Left lung (tissue), 10 donors: Measurements from ENCODE around the gene KIAA0232. TPM values are rescaled to one million over a fixed set of nuclear protein-coding genes. Genes with fewer than 3 reads are reported as not detected.
"Not testable (repeated sequence)": the region's sequence is repeated elsewhere in the genome, so short reads cannot be mapped to it uniquely, and the experiment has no call there.

Experiments used
- ATAC-seq: fragments of 200-7000 bp; cut with Tn5 transposase; one replicate; pipeline ENCODE4 v1.9.1; 2020; ENCODE audit warnings: moderate library complexity
- DNase-seq, 4 donors: peaks; one replicate each; pipeline ENCODE4 v3.0.0-alpha.2; 2013 to 2020
- H3K27ac ChIP-seq, 2 donors: fragments of 200-600 bp; sonication (generic) in 1 of 2; one replicate each; pipeline versions ENCODE4 v1.5.0 to v1.8.0; 2020 to 2021
- H3K27me3 ChIP-seq, 2 donors: fragments of 200-600 bp; sonication (generic) in 1 of 2; one replicate each; pipeline versions ENCODE4 v1.5.0 to v1.8.0; 2020 to 2021
- H3K36me3 ChIP-seq, 2 donors: fragments of 200-600 bp; sonication (generic) in 1 of 2; one replicate each; pipeline versions ENCODE4 v1.5.0 to v1.8.0; 2020 to 2021
- H3K4me1 ChIP-seq, 2 donors: fragments of 200-600 bp; one replicate each; pipeline ENCODE4 v1.8.0; 2021
- H3K4me3 ChIP-seq, 2 donors: fragments of 200-600 bp; sonication (generic) in 1 of 2; one replicate each; pipeline versions ENCODE4 v1.5.0 to v1.8.0; 2020 to 2021; ENCODE audit warnings: mild to moderate bottlenecking in 1 of 2
- H3K9me3 ChIP-seq, 2 donors: fragments of 200-600 bp; sonication (generic) in 1 of 2; one replicate each; pipeline versions ENCODE4 v1.5.0 to v1.8.0; 2020 to 2021
- intact Hi-C, 2 donors: fragments of 100-400 bp; cut with DNase I; formaldehyde crosslinking; loops; one replicate each; pipeline versions ENCODE4 v1.11.2 to v1.14.2; 2022
- polyA plus RNA-seq, 6 donors: library from polyadenylated mRNA; unstranded; fragments of 120-200 nt; gene quantifications; one replicate each; pipeline ENCODE4 v1.2.1, GENCODE V29; 2013; ENCODE audit not compliant: insufficient read length in 6 of 6
- total RNA-seq, 2 donors: library from RNA; stranded (reverse); fragmentation: NEBNext Ultra II Directional; extraction: Animal tissue kit (Norgen Biotek cat#: 25700); gene quantifications; one replicate each; pipeline ENCODE4 v1.2.1, GENCODE V29; 2021
- TF ChIP-seq, protein P1 (sequence below), 2 donors: fragments of 200-600 bp; sonication (generic) in 1 of 2; IDR thresholded peaks; one replicate each; pipeline versions ENCODE4 v1.5.0 to v1.8.0; 2021; ENCODE audit warnings: antibody characterized with exemption in 2 of 2
- donor health status: DM: no; HTN: yes; CAD: no.
- donor health status: DM: no; HTN: no; CAD: no.

Gene KIAA0232
- total and polyA plus RNA-seq, 8 donors = 24.3 to 34.3 (median 29.1) TPM

DNA sequence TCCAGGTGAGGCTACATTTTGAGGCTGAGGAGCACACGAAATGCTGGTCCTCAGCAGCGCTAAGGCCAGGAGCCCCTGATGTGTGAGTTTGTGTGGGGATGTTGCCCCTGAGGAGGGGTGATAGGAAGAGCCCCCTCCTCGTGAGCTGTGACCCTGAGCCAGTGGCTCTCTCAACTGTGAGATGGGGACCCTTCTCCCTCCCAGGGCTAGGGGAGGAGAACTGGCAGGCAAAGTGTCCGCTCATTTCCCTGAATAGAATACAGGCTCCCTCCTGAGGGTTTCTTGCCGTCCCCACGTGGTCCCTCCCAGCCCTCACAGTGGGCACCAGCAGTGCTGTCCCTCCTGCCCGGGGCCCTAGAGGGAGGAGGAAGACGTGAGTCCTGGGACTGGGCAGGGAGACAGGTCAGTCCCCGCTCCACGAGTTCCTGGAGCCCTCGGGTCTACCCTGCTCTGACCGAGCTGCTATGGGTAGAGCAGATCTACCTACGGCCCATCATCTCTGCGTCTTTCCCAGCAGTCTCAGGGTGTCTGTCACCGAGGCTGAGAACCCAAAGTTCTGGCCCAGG lies 106.1 kb downstream of the KIAA0232 start:
- Histone ChIP-seq H3K4me1 (peaks cover 24 to 69% of the 10 kb centered on the region in 2 donors), H3K9me3 (peaks cover 0 to 9% of the 10 kb centered on the region in 2 donors), H3K4me3 (no peak overlapping the region), H3K27ac (peak overlapping the region in 1 of 2 donors; percentile 87), H3K27me3 (no peaks in the 10 kb centered on the region), H3K36me3 (peaks cover 0 to 9% of the 10 kb centered on the region in 2 donors)
- intact Hi-C loops = no loop called here
- TF ChIP-seq, protein P1, sequence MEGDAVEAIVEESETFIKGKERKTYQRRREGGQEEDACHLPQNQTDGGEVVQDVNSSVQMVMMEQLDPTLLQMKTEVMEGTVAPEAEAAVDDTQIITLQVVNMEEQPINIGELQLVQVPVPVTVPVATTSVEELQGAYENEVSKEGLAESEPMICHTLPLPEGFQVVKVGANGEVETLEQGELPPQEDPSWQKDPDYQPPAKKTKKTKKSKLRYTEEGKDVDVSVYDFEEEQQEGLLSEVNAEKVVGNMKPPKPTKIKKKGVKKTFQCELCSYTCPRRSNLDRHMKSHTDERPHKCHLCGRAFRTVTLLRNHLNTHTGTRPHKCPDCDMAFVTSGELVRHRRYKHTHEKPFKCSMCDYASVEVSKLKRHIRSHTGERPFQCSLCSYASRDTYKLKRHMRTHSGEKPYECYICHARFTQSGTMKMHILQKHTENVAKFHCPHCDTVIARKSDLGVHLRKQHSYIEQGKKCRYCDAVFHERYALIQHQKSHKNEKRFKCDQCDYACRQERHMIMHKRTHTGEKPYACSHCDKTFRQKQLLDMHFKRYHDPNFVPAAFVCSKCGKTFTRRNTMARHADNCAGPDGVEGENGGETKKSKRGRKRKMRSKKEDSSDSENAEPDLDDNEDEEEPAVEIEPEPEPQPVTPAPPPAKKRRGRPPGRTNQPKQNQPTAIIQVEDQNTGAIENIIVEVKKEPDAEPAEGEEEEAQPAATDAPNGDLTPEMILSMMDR (IDR thresholded peaks at IDR 0.05) = no peak
- no peak for ATAC-seq
- no peak for DNase-seq

DNA sequence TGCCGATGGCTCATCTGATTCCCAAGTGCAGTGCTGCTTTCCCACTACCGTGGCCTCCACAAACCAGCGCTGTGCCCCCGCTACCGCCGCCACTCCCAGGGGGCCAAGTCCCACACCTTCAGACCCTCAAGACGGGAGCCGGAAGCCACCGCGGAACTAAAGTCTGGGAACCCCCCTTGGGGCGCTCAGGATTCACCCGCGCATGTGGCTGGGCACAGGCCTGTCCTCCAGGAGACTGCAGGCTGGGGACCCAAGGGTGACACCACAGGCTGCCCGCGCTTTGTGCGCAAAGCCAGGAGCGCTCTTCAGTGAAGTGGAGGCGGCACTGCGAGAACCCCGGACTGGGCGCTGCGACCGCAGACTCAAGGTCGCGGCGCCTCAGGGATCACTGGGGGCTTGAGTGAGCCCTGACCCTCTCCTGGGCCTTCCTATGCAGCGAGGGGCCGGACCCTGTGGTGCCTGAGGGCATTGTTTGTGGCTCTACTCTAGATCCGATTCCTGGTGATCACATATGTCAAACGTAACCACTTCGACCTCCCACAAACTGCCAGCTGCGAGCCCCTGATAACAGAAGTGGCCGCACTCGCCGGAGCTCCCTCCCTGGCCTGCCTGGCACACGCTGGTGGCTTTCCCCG lies 106.7 kb downstream of the KIAA0232 start:
- peaks cover 24 to 75% of the 10 kb centered on the region in 2 donors for H3K4me1 ChIP-seq
- peaks cover 0 to 9% of the 10 kb centered on the region in 2 donors for H3K9me3 ChIP-seq
- no peak for ATAC-seq
- no peak overlapping the region for H3K4me3 ChIP-seq
- no peak overlapping the region for H3K27ac ChIP-seq
- peaks cover 0 to 3% of the 10 kb centered on the region in 2 donors for H3K36me3 ChIP-seq
- intact Hi-C loops = no loop called here
- TF ChIP-seq, protein P1 (IDR thresholded peaks at IDR 0.05) = no peak
- H3K27me3 ChIP-seq = no peaks in the 10 kb centered on the region
- DNase-seq = no peak

DNA sequence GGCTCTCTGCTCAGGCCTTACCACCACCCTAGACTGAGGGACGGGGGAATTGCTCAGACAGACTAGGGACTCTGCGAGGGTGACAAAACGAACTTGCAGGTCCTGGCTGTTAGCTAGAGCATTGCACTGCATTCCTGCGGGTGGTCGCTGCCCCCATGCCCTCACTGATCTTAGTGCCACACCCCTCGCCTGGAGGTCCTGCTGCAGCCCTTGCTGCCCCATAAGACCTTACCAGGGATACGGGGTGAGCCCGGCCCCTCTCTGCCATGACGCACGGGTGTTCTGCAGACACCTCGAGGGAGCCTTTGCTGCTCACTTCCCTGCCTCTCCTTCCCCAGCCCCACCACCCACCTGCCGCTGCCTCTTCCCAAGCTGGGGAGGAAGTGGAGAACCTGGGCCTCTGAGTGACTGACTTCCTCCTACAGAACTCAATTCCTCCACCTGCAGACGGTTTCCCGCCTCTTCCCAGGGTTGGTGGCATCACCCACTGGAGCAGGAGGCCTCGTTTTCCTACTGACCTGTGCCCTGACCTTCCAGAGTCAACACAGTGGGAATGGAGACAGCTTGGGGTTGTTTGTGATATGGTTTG lies 107.3 kb downstream of the KIAA0232 start:
- Histone ChIP-seq H3K4me3 (no peak overlapping the region), H3K27ac (no peak overlapping the region), H3K9me3 (peaks cover 0 to 9% of the 10 kb centered on the region in 2 donors), H3K27me3 (no peaks in the 10 kb centered on the region), H3K4me1 (peaks cover 24 to 81% of the 10 kb centered on the region in 2 donors), H3K36me3 (no peaks in the 10 kb centered on the region)
- DNase-seq (no peak), ATAC-seq (no peak)
- intact Hi-C loops = no loop called here
- TF ChIP-seq, protein P1 (IDR thresholded peaks at IDR 0.05) = no peak

DNA sequence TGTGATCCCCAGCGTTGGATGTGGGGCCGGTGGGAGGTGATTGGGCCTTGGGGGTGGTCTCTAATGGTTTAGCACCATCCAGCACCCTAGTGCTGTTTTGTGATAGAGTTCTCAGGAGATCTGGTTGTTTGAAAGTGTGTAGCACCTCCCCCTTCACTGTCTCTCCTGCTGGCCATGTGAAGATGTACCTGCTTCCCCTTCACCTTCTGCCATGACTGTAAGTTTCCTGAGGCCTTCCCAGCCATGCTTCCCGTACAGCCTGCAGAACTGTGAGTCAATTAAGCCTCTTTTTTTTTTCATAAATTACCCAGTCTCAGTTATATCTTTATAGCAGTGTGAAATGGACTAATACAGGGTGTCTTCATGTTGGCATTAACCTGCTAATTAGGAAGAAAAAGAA lies 107.8 kb downstream of the KIAA0232 start:
- TF ChIP-seq, protein P1 (IDR thresholded peaks at IDR 0.05) = no peak
- Histone ChIP-seq H3K9me3 (peaks cover 0 to 9% of the 10 kb centered on the region in 2 donors), H3K36me3 (no peaks in the 10 kb centered on the region), H3K27me3 (no peaks in the 10 kb centered on the region), H3K4me1 (peaks cover 24 to 82% of the 10 kb centered on the region in 2 donors), H3K4me3 (no peak overlapping the region), H3K27ac (no peak overlapping the region)
- no peak for ATAC-seq
- intact Hi-C loops = no loop called here
- DNase-seq = no peak

DNA sequence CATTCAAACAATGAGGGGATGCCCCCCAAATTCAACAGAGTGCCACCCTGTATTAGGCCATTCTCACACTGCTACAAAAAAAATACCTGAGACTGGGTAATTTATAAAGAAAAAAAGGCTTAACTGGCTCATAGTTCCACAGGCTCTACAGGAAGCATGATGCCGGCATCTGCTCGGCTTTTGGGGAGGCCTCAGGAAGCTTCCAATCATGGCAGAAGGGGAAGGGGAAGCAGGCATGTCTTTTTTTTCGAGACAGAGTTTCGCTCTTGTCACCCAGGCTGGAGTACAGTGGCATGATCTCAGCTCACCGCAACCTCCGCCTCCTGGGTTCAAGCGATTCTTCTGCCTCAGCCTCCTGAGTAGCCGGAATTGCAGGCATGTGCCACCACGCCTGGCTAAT lies 108.4 kb downstream of the KIAA0232 start:
- H3K4me1 ChIP-seq = peaks cover 20 to 76% of the 10 kb centered on the region in 2 donors
- H3K9me3 ChIP-seq, H3K4me3 ChIP-seq, DNase-seq, ATAC-seq, intact Hi-C loops, H3K36me3 ChIP-seq, H3K27me3 ChIP-seq: not testable (repeated sequence)
- peak overlapping the region in 1 of 2 donors; percentile 81 for H3K27ac ChIP-seq
